Gastrocnemius medialis (tissue), 4 donors: ENCODE measurements around the gene OR5J2.

Experiments
- POLR2A ChIP-seq, 2 donors: fragments of 450-650 bp; IDR thresholded peaks; one replicate each; pipeline ENCODE4 v1.6.1; 2017; ENCODE audit warnings: antibody characterized with exemption in 2 of 2, mild to moderate bottlenecking in 2 of 2, moderate library complexity in 2 of 2
- TF ChIP-seq, protein P1 (sequence below), 5 experiments: fragments of 450-650 bp in 3 of 5; fragments of 200-600 bp in 2 of 5; sonication (generic) in 2 of 5; IDR thresholded peaks in 4 of 5; conservative IDR thresholded peaks in 1 of 5; 1 replicate in 4 of 5; 2 replicates in 1 of 5; pipeline ENCODE4 v1.5.1; 2016 to 2019; ENCODE audit warnings: antibody characterized with exemption in 5 of 5, mild to moderate bottlenecking in 3 of 5, moderate library complexity in 3 of 5

DNA sequence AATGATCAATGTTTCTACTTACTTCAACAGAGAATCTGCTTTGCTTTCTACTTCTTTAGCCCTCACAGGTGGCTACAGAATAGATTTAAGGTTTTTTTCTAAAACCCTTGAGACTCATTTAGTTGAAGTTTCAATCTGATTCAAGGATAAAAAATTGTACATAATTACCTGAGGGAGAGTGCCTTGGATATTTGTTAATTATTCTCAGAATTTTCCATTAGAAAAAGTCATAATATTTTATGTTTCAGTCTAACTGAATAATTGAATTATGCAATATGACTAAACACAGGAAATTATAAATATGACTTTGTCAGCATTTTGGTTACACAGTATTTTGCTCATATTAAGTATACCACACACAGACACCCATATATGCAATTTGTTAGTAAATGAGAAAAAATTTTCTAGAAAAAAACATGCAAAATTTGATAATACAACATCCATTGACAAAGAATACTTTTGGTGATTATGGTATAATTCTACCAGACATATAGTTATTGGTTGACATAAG is 36.2 kb upstream of the OR5J2 start, which contains the start of gene OR8J3:
- TF ChIP-seq POLR2A (IDR thresholded peaks at IDR 0.05), result no peak
- TF ChIP-seq, protein P1, sequence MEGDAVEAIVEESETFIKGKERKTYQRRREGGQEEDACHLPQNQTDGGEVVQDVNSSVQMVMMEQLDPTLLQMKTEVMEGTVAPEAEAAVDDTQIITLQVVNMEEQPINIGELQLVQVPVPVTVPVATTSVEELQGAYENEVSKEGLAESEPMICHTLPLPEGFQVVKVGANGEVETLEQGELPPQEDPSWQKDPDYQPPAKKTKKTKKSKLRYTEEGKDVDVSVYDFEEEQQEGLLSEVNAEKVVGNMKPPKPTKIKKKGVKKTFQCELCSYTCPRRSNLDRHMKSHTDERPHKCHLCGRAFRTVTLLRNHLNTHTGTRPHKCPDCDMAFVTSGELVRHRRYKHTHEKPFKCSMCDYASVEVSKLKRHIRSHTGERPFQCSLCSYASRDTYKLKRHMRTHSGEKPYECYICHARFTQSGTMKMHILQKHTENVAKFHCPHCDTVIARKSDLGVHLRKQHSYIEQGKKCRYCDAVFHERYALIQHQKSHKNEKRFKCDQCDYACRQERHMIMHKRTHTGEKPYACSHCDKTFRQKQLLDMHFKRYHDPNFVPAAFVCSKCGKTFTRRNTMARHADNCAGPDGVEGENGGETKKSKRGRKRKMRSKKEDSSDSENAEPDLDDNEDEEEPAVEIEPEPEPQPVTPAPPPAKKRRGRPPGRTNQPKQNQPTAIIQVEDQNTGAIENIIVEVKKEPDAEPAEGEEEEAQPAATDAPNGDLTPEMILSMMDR (IDR thresholded peaks at IDR 0.05 in 4 of 5, conservative IDR thresholded peaks at IDR 0.05 in 1 of 5), result no peak
